ENCODE data around the gene OTUD5. TPM values are rescaled to one million over a fixed set of nuclear protein-coding genes. Genes with fewer than 3 reads are reported as not detected.
A peak's percentile ranks its signal among the peaks of the same experiment; 100 is the strongest.
"Not testable (repeated sequence)": the region's sequence is repeated elsewhere in the genome, so short reads cannot be mapped to it uniquely, and the experiment has no call there.

OTUD5 gene
- total RNA-seq, 1 donor from 2014 or later: 72.3 TPM

DNA sequence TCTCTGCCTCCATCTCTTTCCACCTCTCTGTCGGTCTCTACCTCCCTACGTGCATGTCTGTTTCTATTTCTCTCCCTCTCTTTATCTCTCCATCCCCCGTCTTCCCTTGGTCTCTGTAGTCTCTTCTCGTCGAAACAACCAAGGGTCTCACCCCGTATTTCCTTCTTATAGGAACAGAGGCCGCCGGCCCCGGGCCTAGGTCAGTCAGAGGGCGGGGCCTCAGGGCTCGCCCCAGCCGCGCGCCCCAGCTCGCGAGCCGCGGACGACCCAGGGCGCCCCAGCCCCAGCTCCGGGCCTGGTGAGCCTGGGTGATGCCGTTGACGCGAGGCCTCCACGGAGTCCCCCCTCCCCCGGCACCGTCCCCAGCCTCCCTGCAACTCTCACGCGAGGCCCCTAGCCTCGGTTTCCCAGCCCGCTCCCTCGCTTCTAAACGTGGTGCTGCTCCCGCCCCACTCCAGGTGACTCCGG lies 66.4 kb downstream of the OTUD5 start:
- Histone ChIP-seq H3K4me1 (no peaks in the 10 kb centered on the region), H3K27me3 (no peaks in the 10 kb centered on the region), H3K9me3 (no peaks in the 10 kb centered on the region), H3K4me3 (peak overlapping the region; percentile 61 to 63), H3K36me3 (peaks cover 0 to 4% of the 10 kb centered on the region in 2 donors), H3K27ac (peak overlapping the region; percentile 60 to 74)
- no peak for TF ChIP-seq CTCF (IDR thresholded peaks at IDR 0.05)
- peak in 1 of 2 donors; percentile 65 for DNase-seq (ENCODE audit: low spot score in 2 of 2)
- intact Hi-C loops (cut with DNase I): loop anchor here (2.0 to 10.0 kb wide), 3 partner anchors 26 to 416 kb away; partner anchors contain the start of genes FTSJ1, HDAC6 and SLC38A5

DNA sequence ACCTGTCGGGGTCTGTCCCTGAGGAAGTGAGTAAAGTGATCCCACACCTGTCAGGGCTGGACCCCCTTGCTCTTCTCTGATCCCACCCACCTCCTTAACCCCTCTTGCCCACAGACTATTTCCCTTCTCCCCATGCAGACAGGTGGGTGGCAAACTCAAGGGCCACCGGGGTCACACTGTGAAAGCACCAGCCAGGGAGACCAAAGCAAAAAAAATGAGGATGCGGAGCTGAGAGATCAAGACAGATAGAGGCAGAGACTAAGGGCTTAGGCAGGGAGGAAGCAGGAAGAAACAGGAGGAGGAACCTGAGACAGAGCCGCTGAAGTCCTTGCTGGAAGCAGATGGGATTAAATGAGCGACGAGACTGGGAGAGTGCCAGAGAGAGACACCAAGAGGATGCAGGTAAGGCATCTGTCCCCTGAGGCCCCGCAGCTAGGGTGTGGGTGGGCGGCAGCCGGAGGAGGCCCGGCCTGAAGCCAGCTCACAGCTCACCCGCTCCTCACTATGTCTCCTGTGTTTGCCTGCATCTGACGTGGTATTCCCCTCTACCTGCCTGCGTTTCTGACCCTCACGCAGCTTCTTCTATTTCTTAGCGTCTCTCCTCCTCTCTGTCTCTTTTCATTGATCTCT lies 67.0 kb downstream of the OTUD5 start:
- TF ChIP-seq CTCF (IDR thresholded peaks at IDR 0.05): no peak
- DNase-seq (ENCODE audit: low spot score in 2 of 2): peak in 1 of 2 donors; percentile 54
- Histone ChIP-seq H3K4me3 (peak overlapping the region in 1 of 2 donors; percentile 61), H3K36me3 (peaks cover 0 to 4% of the 10 kb centered on the region in 2 donors), H3K27ac (peak overlapping the region in 1 of 2 donors; percentile 74), H3K27me3 (no peaks in the 10 kb centered on the region), H3K4me1 (no peaks in the 10 kb centered on the region), H3K9me3 (no peaks in the 10 kb centered on the region)
- intact Hi-C loops (cut with DNase I): loop anchor here (2.0 to 10.0 kb wide), 3 partner anchors 26 to 416 kb away; partner anchors contain the start of genes FTSJ1, HDAC6 and SLC38A5

- H3K36me3 ChIP-seq; intact Hi-C loops (cut with DNase I); H3K4me3 ChIP-seq; H3K27me3 ChIP-seq; H3K4me1 ChIP-seq; H3K9me3 ChIP-seq; H3K27ac ChIP-seq: not testable (repeated sequence)
- peak in 1 of 2 donors; percentile 30 for DNase-seq (ENCODE audit: low spot score in 2 of 2)
Observed at GRCh38 chrX:48886586-48886985, 70.8 kb downstream of the OTUD5 start.

DNA sequence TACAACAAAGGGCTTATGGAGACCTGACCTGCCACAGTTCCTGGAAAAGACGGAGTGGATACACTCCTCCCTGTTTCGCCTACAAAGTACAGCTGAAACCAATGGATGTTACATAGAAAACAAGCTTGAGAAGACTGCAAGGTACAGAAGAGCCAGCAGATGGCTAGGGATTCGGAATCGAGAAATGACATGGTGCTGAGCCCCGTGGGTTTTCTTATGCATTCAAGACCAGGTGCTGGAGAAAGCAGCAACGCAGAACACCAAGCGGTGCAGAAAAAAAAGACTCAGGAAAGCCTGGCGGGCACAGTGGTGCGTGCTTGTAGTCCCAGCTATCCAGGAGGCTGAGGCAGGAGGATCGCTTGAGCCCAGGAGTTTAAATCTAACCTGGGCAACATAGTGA lies 73.7 kb downstream of the OTUD5 start:
- Histone ChIP-seq H3K4me3 (no peak overlapping the region), H3K9me3 (no peaks in the 10 kb centered on the region), H3K4me1 (no peaks in the 10 kb centered on the region), H3K36me3 (no peaks in the 10 kb centered on the region), H3K27me3 (no peaks in the 10 kb centered on the region), H3K27ac (no peak overlapping the region)
- intact Hi-C loops (cut with DNase I): no loop called here
- no peak for TF ChIP-seq CTCF (IDR thresholded peaks at IDR 0.05)
- DNase-seq (ENCODE audit: low spot score in 2 of 2): peak in 1 of 2 donors; percentile 41

- H3K9me3 ChIP-seq; H3K36me3 ChIP-seq; H3K27me3 ChIP-seq; intact Hi-C loops (cut with DNase I); DNase-seq (ENCODE audit: low spot score in 2 of 2); H3K4me1 ChIP-seq; H3K4me3 ChIP-seq; H3K27ac ChIP-seq: not testable (repeated sequence)
Observed at GRCh38 chrX:48876944-48877343, 80.5 kb downstream of the OTUD5 start.

Other genes with a start within 250 kb of the OTUD5 start
- gene GLOD5, start 195.9 kb downstream of the OTUD5 start, total RNA-seq: not detected
- not detected for gene GATA1, start 171.0 kb downstream of the OTUD5 start, total RNA-seq
- 157 TPM for gene HDAC6, start 155.5 kb downstream of the OTUD5 start, total RNA-seq
- gene ERAS, start 131.1 kb downstream of the OTUD5 start, total RNA-seq: not detected
- not detected for gene PCSK1N, start 122.0 kb downstream of the OTUD5 start, total RNA-seq
- gene TIMM17B, start 59.8 kb downstream of the OTUD5 start, total RNA-seq: 15.3 TPM
- 14.8 TPM for gene PQBP1, start 59.7 kb downstream of the OTUD5 start, total RNA-seq
- gene SLC35A2, start 46.0 kb downstream of the OTUD5 start, total RNA-seq: 20.2 TPM
- 5.6 TPM for gene PIM2, start 38.6 kb downstream of the OTUD5 start, total RNA-seq
- gene KCND1, start 14.2 kb upstream of the OTUD5 start, total RNA-seq: 10.4 TPM
- gene GRIPAP1, start 44.7 kb upstream of the OTUD5 start, total RNA-seq: 15.0 TPM
- 141 TPM for gene TFE3, start 85.8 kb upstream of the OTUD5 start, total RNA-seq
- 0.11 TPM for gene CCDC120, start 101.4 kb upstream of the OTUD5 start, total RNA-seq
- gene PRAF2, start 116.4 kb upstream of the OTUD5 start, total RNA-seq: 48.4 TPM
- 169 TPM for gene WDR45, start 122.3 kb upstream of the OTUD5 start, total RNA-seq
- gene GPKOW, start 166.1 kb upstream of the OTUD5 start, total RNA-seq: 19.4 TPM
- 0.32 TPM for gene MAGIX, start 205.2 kb upstream of the OTUD5 start, total RNA-seq
- gene PLP2, start 214.3 kb upstream of the OTUD5 start, total RNA-seq: 51.6 TPM
- gene PRICKLE3, start 228.8 kb upstream of the OTUD5 start, total RNA-seq: 25.3 TPM
- 0.53 TPM for gene SYP, start 242.6 kb upstream of the OTUD5 start, total RNA-seq

Data from ascending aorta (tissue), 2 donors.